Thyroid gland (tissue), 4 donors: ENCODE results near the gene ACKR4.

Source experiments
- POLR2A ChIP-seq, 2 donors: fragments of 450-650 bp; IDR thresholded peaks; one replicate each; pipeline ENCODE4 v1.6.1; 2017; ENCODE audit warnings: antibody characterized with exemption in 2 of 2, mild to moderate bottlenecking in 2 of 2, moderate library complexity in 1 of 2
- TF ChIP-seq, protein P1 (sequence below), 6 experiments: fragments of 200-600 bp in 3 of 6; fragments of 450-650 bp in 3 of 6; sonication (generic) in 3 of 6; IDR thresholded peaks; one replicate each; pipeline ENCODE4 v1.5.1; 2016 to 2019; ENCODE audit warnings: antibody characterized with exemption in 6 of 6, mild to moderate bottlenecking in 2 of 6, inconsistent platforms in 1 of 6, moderate library complexity in 1 of 6

DNA sequence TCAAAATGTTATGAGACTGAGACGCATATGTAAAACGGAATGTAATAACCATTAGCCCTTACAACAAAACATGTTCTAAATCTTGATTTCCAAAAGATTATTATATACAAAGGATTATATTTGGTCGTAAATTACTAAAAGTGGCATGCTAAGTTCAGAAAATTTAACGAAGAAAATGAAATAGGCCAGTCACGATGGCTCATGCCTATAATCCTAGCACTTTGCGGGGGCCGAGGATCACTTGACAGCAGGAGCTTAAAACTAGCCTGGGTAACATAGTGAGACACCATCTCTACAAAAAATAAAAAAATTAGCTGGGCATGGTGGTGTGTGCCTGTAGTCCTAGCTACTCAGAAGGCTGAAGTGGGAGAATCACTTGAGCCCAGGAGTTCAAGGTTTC is 33.5 kb downstream of the ACKR4 start:
- TF ChIP-seq, protein P1, sequence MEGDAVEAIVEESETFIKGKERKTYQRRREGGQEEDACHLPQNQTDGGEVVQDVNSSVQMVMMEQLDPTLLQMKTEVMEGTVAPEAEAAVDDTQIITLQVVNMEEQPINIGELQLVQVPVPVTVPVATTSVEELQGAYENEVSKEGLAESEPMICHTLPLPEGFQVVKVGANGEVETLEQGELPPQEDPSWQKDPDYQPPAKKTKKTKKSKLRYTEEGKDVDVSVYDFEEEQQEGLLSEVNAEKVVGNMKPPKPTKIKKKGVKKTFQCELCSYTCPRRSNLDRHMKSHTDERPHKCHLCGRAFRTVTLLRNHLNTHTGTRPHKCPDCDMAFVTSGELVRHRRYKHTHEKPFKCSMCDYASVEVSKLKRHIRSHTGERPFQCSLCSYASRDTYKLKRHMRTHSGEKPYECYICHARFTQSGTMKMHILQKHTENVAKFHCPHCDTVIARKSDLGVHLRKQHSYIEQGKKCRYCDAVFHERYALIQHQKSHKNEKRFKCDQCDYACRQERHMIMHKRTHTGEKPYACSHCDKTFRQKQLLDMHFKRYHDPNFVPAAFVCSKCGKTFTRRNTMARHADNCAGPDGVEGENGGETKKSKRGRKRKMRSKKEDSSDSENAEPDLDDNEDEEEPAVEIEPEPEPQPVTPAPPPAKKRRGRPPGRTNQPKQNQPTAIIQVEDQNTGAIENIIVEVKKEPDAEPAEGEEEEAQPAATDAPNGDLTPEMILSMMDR (IDR thresholded peaks at IDR 0.05): no peak
- no peak for TF ChIP-seq POLR2A (IDR thresholded peaks at IDR 0.05)
